GM20431 (cell line): ENCODE data around the gene ALK.

Experiments
- in situ Hi-C: fragments of 300-500 bp; cut with MseI, MboI; formaldehyde crosslinking; loops from one replicate; pipeline ENCODE4 v1.15.0; 2020; ENCODE audit warnings: low sequenced_read_pairs; ENCODE audit not compliant: unreplicated experiment

ALK gene

DNA sequence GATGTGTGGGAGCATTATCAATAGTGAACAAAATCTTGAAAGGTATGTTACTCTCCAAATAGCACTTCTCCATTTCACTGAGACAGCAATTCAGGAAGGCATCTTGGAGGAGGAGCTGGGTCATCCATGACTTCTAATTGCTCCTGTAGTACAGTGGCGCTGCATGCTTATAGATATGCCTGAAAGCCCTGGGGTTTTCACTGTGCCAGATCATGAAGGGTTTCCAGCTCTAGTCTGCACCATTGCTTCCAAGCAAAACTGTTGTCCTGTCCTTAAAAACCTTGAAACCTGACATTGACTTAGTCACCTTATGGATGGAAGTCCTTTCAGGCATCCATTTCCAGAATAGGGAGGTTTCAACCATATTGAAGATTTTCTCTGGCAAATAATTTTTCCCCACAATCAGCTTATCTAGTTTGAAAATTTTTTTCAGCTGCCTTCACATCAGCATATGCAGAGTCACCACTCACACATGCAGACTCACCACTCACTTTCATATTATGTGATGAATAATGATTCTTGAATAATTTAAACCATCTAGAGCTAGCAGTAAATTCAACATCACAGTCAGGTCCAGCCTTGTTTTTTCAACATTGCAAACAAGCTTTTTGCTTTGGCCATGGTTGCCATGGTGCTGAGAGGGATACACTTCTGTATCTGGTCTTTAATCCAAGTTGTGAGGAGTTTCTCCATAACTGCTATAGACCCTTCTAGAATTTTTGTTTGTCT, 509.0 kb downstream of the ALK start:
- in situ Hi-C loops: no loop called here

DNA sequence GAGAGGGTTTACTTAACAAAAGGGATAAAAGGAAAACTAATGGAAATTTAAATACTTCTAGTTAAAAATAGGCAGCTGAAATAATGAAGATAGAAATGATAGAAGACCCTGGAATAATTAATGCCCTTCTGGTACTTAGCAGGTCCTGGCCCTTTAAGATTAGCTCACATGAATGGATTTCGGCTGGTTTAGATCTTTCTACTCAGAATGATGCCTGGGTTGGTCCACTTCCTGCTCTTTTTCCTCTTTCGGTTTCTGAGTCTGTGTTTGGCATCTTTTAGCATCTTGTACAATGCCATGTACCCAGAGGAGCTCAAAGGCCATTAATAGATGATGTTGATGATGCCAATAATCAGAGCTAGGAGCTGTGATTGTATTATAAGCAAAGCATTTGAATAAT, 515.7 kb downstream of the ALK start:
- in situ Hi-C loops: no loop called here

DNA sequence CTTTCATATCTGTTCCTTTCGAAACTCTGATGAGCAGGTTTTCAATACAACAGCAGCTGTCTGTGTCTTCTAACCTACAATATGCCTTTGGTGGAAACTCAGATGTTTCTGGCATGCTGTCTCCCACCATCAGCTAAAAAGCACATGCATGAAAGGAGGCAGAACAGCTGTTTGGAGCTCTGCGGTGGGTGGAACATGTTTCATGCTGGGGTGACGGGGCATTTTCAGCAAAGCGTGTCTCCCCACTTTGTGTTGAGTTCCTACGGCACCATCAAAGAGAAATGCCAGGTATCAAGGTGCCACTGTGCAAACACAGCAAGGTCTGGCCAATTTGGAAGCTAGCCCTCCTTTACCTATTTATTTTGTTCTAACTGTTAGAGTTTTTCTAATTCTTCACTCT, 516.1 kb downstream of the ALK start:
- in situ Hi-C loops: no loop called here

DNA sequence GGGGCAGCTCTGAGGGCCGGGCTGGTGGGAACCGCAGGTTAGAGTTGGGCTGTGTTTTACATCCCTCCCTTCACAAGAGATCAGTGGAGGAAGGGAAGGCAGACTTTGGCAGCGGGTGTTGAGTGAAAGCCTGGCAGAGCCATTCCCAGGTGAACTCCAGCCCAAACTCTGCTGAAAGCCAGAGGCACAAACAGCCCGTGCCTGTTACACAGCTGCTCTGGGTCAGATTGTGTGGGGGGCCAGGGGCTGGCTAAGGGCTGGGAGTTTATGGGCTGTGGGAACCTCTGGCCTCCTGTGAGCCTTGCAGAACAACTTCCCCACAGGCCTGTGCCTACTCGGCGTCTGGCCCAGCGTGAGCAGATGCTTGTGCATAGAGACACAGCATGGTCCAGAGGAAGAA, 519.4 kb downstream of the ALK start:
- in situ Hi-C loops: no loop called here

DNA sequence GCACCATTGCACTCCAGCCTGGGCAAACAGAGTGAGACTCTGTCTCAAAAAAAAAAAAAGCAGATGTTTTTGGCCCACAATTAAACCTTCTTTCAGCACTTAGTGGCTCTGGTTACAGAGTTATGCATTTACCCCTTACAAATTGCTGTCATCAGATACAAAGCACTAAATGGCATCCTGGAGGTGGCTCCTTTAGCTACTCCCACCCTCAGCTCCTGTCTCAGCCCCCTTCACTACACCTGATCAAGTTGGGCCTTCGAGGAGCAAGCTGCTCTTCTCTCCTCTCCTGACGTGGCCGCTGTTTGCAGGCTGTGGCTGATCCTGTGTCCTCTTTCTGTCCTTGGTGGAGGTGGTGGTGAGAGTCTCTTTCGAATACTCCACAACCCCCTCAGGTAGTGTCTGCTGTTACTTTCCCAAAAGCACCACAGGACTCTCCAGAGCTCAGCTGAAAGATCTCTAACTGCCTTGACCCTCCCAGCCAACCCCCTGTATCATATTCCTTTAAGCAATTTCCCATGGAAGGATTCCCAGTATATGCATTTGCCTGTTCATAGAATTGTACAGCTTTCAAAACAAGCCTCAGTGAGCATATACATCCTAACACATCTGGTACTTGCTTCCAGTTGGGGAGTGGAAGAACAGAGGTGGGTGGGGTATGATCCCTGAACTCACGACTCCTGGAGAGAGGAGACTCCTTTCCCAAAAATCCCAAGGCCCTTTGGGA, 520.3 kb downstream of the ALK start:
- in situ Hi-C loops: no loop called here

DNA sequence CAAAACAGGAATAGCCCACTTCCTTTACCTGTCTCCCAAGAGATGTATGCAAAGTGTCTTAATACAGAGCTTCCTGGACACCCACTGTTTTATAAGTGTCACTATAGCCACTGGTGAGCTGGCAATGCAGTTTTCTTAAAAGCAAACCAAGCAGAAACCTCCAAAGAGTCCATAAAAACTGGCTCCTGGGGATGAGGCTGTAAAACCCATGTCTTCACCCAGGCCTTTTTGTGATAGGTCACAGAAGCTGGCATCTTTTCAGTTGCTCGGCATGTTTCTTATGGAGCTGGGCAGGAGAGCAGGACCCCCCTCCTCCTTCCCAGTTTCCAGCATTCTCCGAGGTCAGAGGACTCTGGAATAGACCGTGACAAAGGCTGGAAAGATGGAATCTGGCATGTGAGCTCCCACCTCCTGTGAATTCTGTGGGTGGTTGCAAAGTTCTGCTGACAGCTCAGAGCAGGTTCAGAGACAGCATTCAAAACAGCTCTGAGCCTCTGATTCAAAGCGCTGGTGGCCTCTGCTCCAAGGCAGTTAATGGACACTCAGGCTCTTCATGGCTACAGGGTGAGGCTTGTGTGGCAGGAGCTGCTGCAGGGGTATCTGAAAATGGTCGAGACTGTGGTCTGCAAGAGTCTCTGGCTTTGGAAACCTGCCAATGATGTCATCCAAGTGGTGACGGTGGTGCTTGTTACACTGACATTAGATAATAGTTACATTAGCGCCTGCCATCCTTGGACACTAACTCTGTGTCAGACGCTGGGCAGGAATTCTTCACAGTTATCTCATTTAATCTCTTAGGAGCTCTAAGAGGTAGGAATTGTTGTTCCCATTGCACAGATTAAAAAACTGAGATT, 522.8 kb downstream of the ALK start:
- in situ Hi-C loops: no loop called here

DNA sequence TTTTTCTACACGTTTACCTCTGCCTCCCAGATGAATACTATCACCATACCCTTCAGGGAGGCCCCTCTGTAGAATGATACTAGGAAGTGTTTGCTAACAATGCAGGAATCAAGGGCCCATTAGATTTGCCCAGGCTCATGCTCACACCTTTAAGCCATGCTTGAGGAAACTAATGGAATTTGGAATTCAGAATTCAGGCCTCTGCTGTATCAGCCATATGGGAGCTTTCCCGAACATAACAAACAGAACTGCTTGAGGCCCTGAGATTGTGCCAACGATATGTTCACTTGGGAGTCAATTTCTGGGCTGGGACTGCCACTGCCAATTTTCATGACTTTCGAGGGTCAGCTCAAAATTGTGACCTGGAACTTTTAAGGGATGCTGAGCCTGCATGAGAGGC, 523.7 kb downstream of the ALK start:
- in situ Hi-C loops: no loop called here

DNA sequence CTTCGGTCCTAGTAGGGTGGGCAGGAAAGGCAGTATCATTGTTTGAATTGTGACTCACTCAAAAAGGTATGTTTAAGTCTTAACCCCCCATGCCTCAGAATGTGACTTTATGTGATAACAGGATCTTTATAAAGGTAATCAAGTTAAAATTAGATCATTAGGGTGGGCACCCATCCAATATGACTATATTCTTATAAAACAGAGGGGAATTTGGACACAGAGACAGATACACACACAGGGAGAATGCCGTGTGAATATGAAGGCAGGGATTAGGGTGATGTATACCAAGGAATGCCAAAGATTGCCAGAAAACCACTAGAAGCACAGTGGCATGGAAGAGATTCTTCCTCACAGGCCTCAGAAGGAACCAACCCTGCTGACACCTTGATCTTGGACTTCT, 524.3 kb downstream of the ALK start:
- in situ Hi-C loops: no loop called here

DNA sequence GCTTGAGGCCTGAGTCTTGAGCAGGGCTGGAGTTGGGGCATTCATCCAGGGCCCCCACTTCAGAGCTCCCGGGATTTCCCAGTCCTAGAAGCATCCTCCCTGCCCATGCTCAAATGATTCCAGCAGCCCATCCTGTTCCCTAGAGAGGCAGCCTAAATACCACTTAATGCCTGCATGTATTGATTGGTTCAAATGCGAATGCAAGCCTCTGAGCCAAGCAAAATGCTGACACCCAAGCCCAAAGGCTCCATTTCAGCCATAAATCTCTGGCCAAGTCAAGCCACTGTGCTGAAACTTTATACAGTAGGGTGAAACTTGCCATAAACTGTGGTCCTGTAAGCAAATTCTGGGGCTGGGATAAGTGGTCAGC, 526.4 kb downstream of the ALK start:
- in situ Hi-C loops: no loop called here

DNA sequence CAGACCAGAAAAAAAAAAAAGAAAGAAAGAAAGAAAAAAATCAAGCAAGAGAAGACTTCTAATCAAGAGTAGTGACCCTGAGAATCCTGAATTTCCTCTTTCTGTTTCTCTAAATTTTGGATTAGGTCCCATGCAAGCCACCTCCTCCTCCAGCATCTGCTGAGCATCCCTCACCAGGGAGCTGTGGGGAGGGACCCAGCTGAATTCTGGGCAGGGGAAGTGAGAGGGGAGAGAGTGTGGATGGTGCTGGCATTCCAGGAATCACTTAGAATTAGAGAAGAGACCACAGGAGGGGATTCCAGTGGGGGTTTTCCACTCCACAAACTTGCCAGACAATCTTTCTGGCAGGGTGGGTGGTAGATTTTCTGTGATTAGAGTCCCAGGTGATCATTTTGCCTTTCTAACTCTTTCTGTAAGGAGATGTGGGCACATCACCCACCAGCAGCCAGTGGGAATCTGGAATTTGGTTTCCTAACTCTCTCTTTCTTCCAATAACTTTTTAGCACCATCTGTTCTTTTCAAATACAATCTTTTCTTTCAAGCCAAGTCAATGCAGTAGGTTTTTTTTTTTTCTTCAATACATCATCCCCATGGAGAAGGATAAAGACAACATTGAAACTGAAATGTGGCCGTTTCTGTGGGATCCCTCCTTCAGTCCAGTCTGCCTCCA, 526.9 kb downstream of the ALK start:
- in situ Hi-C loops: no loop called here

DNA sequence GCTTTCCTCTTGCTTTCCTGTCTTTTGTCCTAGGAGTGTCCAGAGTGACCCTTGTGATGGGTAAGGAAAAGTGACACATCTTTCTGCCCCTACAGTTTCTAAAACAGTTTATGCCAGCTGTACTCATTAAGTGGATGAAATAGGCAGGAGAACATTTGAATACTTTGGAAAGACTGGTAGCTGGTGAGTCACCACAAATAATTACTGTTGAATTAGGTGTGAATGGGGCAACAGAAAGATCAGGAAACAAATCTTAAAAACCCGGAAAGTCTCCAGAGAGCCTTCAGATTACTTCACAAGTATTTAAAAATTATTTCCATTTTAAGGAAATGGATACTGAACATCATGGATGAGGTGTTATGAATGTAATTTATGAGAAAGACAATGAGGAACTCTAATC, 527.7 kb downstream of the ALK start:
- in situ Hi-C loops: no loop called here

DNA sequence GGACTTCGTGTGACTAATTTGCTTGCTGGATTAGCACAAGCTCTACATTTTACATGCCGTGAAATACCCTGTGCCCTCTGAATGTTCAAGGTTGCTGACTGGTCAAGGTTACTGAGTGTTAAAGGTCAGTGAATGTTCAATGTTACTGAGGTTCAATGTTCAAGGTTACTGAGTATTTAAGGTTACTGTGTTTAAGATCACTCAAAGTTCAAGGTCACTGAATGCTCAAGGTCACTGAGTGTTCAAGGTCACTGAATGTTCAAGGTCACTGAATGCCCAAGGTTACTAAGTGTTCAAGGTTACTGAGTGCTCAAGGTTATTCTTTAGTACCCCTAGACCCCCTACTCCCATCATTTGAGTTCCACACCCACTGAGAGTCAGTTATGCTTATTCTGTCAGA, 528.6 kb downstream of the ALK start:
- in situ Hi-C loops: no loop called here

DNA sequence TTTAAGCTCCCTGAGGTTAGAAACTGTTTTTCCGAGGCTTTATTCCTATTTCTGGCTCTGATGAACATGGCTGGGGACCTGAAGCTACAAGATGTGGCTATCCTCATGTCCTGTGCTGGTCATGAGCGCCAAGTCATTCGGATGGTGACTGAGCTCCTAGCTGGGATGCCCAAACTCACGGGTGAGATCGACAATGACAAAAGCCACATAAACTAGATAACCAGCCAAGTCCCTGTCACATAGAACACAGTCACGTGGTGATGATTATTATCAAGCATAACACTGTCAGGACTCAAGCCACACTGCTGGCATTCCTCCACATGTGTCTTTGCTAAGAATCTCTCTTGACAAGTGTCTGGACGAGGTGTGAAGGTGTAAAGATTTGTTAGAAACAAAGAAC, 531.2 kb downstream of the ALK start:
- in situ Hi-C loops: no loop called here

DNA sequence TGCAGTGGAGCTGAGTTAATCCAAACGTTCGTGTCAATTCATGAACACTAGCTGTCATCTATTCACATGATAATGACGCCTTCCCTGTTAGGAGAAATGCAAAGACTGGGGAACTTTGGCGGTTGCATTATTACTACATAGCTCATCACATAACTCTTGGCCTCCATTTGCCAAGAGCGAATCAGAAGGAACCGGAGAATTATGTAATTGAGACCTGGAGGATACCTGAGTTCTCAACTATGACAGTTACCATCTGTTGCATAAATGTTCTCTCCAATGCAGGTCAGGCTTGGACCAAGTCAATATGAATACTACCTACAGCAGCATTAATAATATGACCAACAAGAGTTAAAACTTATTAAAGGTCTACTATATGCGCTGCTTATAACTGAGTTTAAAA, 531.7 kb downstream of the ALK start:
- in situ Hi-C loops: no loop called here

DNA sequence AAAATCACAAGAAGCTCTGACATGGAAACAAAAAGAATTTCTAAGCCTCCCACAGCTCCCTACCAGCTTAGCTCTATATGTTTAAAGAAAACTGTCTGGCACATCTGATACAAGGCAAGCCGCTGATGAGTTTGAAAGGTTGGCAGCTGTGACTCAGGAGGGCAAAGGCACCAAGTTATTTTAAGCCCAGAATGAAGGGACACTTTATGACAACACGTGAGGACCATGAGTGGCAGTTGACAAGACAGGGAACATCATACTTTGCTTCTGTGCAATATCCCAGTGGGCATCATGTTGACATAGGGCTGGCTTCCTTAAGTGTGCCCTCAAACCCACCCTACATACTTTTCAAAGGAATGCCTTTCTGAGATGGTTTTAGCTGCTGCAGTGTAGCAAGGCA, 533.3 kb downstream of the ALK start:
- in situ Hi-C loops: no loop called here

DNA sequence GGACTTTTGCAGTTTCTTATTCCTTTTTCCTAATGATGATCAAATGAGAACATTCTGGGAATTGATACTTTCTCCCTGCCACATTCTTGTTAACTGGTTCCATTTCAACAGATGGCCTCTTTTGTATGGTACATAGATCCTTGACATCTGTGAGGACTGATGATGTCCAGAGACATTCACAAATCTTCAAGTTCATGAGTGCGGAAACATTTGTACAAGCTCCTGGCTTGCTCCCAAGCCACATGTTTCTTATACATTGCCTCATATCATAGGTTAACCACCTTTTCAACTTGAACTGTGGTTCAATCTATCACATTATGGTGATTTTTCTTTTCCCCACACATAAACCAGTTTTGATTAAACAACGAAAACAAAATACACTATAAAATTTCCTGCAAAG, 538.9 kb downstream of the ALK start:
- in situ Hi-C loops: no loop called here

DNA sequence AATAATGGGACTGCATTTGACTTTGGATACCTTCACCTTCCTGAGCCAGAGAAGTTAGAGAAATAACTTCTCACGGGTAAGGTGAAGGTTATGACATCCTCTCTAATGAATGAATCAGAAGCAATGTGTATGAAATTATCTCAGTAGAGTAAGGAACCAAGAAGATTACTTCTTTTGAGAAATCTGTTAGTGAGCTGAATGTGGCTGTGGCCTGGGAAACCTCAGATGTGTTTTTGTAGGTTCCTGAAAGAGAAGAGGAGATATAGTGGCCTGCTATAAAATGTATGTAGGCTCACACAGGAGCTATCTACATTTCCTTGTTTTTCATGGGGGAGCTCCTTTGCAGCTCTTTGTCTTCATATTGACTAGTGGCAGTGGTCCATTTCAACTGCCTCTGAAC, 543.6 kb downstream of the ALK start:
- in situ Hi-C loops: no loop called here

DNA sequence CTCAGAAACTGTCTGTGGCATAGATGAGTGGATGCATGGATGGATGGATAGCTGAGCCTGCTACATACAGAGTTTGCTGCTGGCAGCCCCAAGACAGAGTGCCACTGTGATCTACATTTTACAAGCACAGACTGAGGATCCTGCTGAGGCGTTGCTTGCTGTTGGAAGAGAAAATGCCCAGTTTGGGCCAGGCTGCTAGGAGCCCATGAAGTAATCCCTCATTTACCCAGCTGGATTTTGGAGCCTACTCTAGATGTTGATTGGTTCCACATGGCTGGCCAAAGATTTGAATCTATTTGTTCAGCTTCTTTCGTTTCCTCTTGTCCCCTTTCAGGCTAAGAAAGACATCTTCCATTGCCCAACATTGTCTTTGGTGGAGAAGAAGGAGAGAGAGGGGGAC, 544.8 kb downstream of the ALK start:
- in situ Hi-C loops: no loop called here

DNA sequence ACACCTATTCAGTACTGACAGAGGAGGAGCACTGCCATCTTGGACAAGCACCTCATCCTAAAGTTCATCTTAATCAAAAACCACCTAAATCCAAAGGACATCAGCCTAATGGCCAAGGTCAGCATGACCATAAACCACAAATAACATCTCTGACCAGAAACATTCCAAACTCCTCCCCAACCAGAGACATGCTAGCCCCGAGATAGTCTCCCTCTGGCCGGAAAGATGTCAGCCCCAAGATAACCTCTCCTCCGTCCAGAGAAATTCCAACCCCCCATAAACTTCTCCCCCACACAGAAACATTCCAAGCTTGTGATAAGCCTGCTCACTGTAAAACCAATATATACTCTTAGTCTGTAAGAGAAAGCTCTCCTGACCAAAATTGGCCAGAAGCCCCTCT, 545.5 kb downstream of the ALK start:
- in situ Hi-C loops: no loop called here

DNA sequence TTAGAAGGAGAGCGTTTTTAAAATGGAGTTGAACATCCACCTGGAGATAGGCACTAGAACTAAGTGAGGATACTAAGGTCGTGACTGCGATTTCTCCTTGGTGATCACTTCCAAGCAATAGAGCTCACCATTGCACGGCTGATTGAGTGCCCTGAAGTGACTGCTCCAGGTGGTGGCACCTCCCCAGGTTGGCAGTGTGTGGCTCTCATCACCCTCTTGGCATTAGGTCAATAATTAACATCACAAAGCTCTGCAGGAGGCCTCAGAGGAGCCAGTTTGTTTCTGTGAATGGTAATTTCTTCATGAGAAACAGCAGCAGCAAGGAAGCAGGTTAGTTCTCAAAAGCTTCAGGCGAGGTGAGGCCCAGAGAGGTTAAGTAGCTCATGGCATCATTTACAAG, 546.6 kb downstream of the ALK start:
- in situ Hi-C loops: no loop called here

DNA sequence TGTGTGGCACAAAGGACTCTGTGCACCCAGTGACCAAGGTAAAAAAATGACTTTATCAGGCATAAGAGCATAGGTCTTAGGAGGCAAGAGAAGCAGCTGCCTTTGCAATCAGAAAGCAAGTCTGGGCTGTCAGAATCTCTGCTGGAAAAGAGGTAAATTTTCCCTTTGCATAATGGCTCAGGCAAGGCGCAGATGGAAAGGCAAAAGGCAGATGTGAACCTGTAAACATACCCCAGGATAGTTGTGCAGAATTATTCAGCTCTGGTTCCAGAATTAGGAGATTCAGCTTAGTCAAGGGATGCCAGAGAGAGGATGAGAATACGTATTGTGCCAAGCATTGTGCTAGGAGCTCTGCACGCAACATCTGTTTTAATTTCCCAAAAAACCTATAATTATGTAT, 547.5 kb downstream of the ALK start:
- in situ Hi-C loops: no loop called here
